ENCODE results near the gene TXK.

Gene TXK

DNA sequence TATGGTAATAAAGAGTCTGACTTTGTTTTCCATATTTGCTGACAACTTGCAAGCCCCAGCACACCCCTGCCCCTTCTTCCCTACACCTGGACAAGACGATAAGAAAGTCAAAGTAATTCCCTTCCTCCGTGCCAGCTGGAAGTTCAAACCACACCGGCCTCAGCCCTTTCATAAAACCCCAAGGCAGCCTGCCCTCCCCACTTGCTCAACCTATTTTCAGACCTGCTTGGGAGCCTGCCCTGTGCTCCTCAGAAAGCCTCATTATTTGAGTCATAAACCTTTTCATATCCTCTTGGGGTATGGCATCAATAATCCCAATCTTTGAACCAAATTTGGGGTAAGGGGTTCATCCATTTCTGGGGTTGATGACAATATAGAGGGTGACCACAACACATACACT lies 88.0 kb downstream of the TXK start:
- DNase-seq = no peak

GRCh38 chr4:48044298-48044697 lies 89.8 kb downstream of the TXK start:
- DNase-seq = no peak

DNA sequence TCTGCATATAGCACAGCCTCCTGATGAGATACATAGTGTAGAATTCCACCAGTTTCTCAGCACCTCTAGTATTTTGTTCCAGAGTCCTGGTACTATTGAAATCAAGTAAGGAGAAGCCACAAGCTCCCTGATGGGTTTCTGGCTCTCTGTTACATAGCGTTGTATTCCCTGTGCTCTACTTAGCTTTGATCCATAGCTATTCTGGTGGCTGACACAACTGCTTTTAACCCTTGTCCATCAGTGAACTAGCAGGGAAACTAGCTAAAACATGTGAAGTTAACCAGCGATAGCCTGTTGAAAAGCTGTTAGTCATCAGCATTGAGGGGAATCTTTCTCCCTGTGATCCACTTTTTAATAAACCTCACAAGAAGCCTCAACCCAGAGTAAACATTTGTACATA lies 90.5 kb downstream of the TXK start:
- no peak for DNase-seq

DNA sequence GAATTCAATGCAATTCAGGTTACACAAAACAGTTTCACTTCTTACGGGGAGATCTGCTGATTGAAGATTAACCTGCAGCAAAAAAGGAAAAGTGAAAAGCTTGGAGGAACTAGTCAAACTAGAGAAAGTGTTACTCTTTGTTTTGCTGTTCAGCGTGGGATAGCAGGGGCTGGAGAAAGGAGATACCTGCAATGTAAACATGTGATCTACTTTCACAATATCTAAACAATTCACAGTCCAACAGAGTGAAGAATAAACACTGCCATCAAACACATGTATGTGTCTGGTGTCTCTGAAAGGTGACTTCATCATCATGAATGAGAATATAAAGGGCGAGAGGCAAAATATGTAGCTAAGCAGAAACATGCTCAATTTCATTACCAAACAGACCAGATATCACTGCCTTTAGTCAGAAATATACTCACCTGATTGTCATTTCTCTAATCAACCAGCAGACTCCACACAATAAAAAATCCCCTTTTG lies 91.0 kb downstream of the TXK start:
- no peak for DNase-seq

- DNase-seq = no peak
Measured at GRCh38 chr4:48041535-48042137, 92.4 kb downstream of the TXK start.

GRCh38 chr4:48039561-48039960 lies 94.5 kb downstream of the TXK start:
- DNase-seq = no peak

DNA sequence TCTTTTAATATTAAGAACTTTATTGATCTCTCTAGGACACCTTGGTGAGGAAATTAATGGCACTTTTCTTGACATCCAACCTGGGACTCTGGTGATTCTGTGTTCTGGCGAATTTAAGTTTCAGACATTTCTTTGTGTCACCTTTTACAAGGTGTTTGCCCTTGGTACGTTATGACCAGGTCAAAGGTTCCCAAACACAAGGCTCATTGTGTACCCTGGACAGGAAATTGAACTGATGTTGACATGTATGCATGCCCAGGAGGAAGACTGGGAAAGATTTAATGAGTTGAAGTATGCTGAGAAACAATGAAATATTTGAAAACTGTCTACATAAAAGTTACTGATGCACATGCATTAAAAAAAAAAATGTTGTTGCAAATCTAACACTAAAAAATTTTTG lies 95.4 kb downstream of the TXK start:
- DNase-seq = no peak

- DNase-seq = no peak
Measured at GRCh38 chr4:48037117-48037462, 97.0 kb downstream of the TXK start.

- no peak for DNase-seq
Measured at GRCh38 chr4:48035952-48036351, 98.1 kb downstream of the TXK start.

DNA sequence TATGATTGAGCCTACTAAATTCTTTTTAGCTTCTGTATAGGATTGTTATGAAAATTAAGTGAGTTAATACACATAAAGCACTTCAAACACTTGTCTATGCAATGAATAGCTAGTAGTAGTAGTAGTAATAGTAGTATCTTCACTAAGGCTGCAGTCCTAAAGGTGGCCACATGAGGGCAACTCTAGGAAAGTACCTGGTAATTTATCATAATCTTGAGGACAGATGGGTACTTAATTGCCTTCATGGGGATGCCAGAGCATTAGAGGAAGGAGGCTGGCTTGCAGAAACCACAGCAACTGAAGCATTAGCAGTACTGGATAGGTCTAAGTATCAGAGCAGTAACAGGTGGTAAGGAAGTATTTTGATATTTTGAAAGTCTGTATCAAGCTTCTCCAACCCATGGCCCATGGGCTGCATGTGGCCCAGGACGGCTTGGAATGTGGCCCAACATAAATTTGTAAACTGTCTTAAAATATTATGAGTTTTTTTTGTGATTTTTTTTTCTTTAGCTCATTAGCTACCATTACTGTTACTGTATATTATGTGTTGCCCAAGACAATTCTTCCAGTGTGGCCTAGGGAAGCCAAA lies 100.1 kb downstream of the TXK start:
- DNase-seq = peak; percentile 33

- DNase-seq = no peak
Measured at GRCh38 chr4:48033412-48033811, 100.6 kb downstream of the TXK start.

- no peak for DNase-seq
Measured at GRCh38 chr4:48032721-48033120, 101.3 kb downstream of the TXK start.

GRCh38 chr4:48031802-48032525 lies 102.1 kb downstream of the TXK start:
- no peak for DNase-seq

DNA sequence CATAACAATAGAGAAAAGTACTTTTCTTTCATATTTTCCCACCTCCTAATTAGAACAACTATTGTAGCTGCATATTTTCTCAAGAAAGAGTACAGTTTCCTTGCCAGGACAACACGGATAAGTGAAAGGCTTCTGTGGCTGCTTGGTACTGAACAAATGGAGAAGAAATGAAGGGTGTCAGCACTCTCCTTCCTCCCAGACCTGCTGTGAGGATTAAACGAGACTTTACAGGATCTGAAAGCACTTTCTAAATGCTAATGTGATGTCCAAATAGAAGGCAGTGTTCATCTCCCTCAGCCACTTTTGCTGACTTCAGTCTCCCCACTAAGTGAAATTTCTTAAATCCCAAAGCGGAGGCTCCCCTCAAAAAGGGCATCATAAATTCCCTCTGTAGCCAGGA lies 103.6 kb downstream of the TXK start:
- no peak for DNase-seq

DNA sequence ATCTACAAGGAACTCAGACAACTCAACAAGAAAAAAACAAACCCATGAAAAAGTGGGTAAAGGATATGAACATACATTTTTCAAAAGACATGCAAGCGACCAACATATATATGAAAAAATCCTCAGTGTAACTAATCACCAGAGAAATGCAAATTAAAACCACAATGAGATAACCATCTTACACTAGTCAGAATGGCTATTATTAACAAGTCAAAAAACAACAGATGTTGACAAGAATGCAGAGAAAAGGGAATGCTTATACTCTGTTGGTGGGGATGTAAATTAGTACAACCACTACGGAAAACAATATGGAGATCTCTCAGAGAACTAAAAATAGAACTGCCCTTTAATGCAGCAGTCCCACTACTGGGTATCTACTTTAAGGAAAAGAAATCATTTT lies 105.4 kb downstream of the TXK start:
- DNase-seq = no peak

DNA sequence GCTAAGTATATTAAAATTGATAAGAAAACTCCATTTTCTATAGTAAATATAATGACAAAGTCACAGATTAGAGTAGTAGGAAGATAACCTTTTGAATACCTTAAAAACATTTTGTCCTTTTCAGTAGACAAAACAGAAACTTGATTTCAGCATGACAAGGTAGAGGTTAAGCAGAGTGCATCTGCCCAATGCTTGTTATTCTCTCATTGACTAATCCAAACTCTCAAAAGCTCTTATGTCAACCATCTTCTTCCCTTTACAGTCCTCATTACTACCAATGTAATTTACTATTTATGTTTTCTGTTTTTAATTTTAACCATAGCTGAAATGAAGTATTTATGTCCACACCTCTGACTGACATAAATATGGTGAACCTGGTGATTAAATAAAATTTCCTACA lies 106.4 kb downstream of the TXK start:
- DNase-seq = no peak

GRCh38 chr4:48025005-48025404 lies 109.0 kb downstream of the TXK start:
- no peak for DNase-seq

GRCh38 chr4:48024522-48024921 lies 109.5 kb downstream of the TXK start:
- DNase-seq = no peak

- no peak for DNase-seq
Measured at GRCh38 chr4:48022192-48022799, 111.8 kb downstream of the TXK start.

DNA sequence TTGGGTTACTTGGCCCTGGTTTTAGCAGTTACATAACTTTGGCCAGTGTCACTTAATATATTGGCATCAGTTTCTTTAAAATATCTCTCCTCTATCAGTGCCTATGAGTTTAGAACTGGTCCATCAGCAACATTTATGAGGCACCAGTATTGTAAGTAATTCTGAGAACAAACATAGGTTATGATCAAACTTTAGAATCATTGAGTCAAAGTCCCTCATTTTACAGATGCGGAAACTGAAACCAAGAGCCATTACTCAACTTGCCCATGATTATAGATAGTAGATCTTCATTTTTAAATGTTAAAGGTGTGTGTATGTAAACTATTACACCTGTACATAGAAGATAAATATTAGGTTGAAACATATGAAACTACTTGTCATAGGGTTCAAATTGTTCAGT lies 113.0 kb downstream of the TXK start:
- DNase-seq = no peak

GRCh38 chr4:48018112-48018511 lies 115.9 kb downstream of the TXK start:
- no peak for DNase-seq

GRCh38 chr4:48017108-48017571 lies 116.9 kb downstream of the TXK start:
- DNase-seq = no peak

Measured in KG1 (cell line).